ENCODE data around the gene GTF2H2C. TPM values are rescaled to one million over a fixed set of nuclear protein-coding genes. Genes with fewer than 3 reads are reported as not detected.

The GTF2H2C gene
- total and polyA plus RNA-seq, 4 donors, result 8.7 to 38.4 (median 19.5) TPM

GRCh38 chr5:69528609-69529008 is 31.4 kb upstream of the GTF2H2C start:
- Histone ChIP-seq H3K9ac (ENCODE audit: low read depth in 1 of 2, low read length in 2 of 2) (no peak overlapping the region), H3K4me1 (ENCODE audit: control insufficient read depth in 4 of 4, insufficient read depth in 4 of 4, low read length in 3 of 4) (peaks cover 0 to 4% (median 0%) of the 10 kb centered on the region in 4 donors), H3K4me3 (ENCODE audit: low read depth in 1 of 3, low read length in 3 of 3) (no peak overlapping the region), H3K27ac (ENCODE audit: low read depth in 1 of 2, low read length in 2 of 2) (no peak overlapping the region), H3K27me3 (ENCODE audit: control insufficient read depth in 4 of 4, insufficient read depth in 4 of 4, low read length in 3 of 4) (no peaks in the 10 kb centered on the region), H3K9me3 (ENCODE audit: control insufficient read depth in 4 of 4, low read length in 3 of 4) (no peaks in the 10 kb centered on the region), H3K36me3 (ENCODE audit: control insufficient read depth in 4 of 4, insufficient read depth in 3 of 4, low read depth in 1 of 4, low read length in 3 of 4) (peaks cover 3 to 12% (median 6%) of the 10 kb centered on the region in 4 donors)
- no peak for DNase-seq (ENCODE audit: low spot score)
- WGBS, result 96% methylated on average over 4 of the region's 4 CpGs
- TF ChIP-seq FOXA1 (IDR thresholded peaks at IDR 0.05) (no peak), HNF4A (conservative IDR thresholded peaks at IDR 0.05) (no peak), RAD21 (IDR thresholded peaks at IDR 0.05) (no peak), FOXA2 (IDR thresholded peaks at IDR 0.05) (no peak), YY1 (IDR thresholded peaks at IDR 0.05) (no peak), NR2F2 (IDR thresholded peaks at IDR 0.05) (no peak), HNF4G (IDR thresholded peaks at IDR 0.05) (no peak), JUND (IDR thresholded peaks at IDR 0.05) (no peak), REST (IDR thresholded peaks at IDR 0.05) (no peak), MAX (IDR thresholded peaks at IDR 0.05) (no peak), TAF1 (conservative IDR thresholded peaks at IDR 0.05) (no peak), RXRA (IDR thresholded peaks at IDR 0.05) (no peak), EGR1 (IDR thresholded peaks at IDR 0.05; ENCODE audit: low read depth in 2 of 2) (no peak)
- TF ChIP-seq, protein P1, sequence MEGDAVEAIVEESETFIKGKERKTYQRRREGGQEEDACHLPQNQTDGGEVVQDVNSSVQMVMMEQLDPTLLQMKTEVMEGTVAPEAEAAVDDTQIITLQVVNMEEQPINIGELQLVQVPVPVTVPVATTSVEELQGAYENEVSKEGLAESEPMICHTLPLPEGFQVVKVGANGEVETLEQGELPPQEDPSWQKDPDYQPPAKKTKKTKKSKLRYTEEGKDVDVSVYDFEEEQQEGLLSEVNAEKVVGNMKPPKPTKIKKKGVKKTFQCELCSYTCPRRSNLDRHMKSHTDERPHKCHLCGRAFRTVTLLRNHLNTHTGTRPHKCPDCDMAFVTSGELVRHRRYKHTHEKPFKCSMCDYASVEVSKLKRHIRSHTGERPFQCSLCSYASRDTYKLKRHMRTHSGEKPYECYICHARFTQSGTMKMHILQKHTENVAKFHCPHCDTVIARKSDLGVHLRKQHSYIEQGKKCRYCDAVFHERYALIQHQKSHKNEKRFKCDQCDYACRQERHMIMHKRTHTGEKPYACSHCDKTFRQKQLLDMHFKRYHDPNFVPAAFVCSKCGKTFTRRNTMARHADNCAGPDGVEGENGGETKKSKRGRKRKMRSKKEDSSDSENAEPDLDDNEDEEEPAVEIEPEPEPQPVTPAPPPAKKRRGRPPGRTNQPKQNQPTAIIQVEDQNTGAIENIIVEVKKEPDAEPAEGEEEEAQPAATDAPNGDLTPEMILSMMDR (IDR thresholded peaks at IDR 0.05; ENCODE audit: low read depth, low read length, missing input control), result no peak
- TF ChIP-seq, protein P2, sequence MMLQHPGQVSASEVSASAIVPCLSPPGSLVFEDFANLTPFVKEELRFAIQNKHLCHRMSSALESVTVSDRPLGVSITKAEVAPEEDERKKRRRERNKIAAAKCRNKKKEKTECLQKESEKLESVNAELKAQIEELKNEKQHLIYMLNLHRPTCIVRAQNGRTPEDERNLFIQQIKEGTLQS (IDR thresholded peaks at IDR 0.05), result no peak

- H3K27ac ChIP-seq (ENCODE audit: low read depth in 1 of 2, low read length in 2 of 2), result no peak overlapping the region
- DNase-seq (ENCODE audit: low spot score), result no peak
- 76% methylated on average over 7 of the region's 7 CpGs for WGBS
- H3K4me1 ChIP-seq (ENCODE audit: control insufficient read depth in 4 of 4, insufficient read depth in 4 of 4, low read length in 3 of 4), result peaks cover 0 to 4% (median 0%) of the 10 kb centered on the region in 4 donors
- H3K9ac ChIP-seq (ENCODE audit: low read depth in 1 of 2, low read length in 2 of 2), result no peak overlapping the region
- no peaks in the 10 kb centered on the region for H3K9me3 ChIP-seq (ENCODE audit: control insufficient read depth in 4 of 4, low read length in 3 of 4)
- H3K27me3 ChIP-seq (ENCODE audit: control insufficient read depth in 4 of 4, insufficient read depth in 4 of 4, low read length in 3 of 4), result no peaks in the 10 kb centered on the region
- no peak overlapping the region for H3K4me3 ChIP-seq (ENCODE audit: low read depth in 1 of 3, low read length in 3 of 3)
- H3K36me3 ChIP-seq (ENCODE audit: control insufficient read depth in 4 of 4, insufficient read depth in 3 of 4, low read depth in 1 of 4, low read length in 3 of 4), result peaks cover 2 to 9% (median 4%) of the 10 kb centered on the region in 4 donors
- TF ChIP-seq, protein P1 (IDR thresholded peaks at IDR 0.05; ENCODE audit: low read depth, low read length, missing input control), result no peak
- TF ChIP-seq, protein P3, sequence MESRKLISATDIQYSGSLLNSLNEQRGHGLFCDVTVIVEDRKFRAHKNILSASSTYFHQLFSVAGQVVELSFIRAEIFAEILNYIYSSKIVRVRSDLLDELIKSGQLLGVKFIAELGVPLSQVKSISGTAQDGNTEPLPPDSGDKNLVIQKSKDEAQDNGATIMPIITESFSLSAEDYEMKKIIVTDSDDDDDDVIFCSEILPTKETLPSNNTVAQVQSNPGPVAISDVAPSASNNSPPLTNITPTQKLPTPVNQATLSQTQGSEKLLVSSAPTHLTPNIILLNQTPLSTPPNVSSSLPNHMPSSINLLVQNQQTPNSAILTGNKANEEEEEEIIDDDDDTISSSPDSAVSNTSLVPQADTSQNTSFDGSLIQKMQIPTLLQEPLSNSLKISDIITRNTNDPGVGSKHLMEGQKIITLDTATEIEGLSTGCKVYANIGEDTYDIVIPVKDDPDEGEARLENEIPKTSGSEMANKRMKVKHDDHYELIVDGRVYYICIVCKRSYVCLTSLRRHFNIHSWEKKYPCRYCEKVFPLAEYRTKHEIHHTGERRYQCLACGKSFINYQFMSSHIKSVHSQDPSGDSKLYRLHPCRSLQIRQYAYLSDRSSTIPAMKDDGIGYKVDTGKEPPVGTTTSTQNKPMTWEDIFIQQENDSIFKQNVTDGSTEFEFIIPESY (IDR thresholded peaks at IDR 0.05), result no peak
- TF ChIP-seq, protein P2 (IDR thresholded peaks at IDR 0.05), result no peak
- no peak for TF ChIP-seq RAD21 (IDR thresholded peaks at IDR 0.05)
- TF ChIP-seq SP1 (IDR thresholded peaks at IDR 0.05), result no peak
- no peak for TF ChIP-seq JUND (IDR thresholded peaks at IDR 0.05)
- TF ChIP-seq GABPA (IDR thresholded peaks at IDR 0.05 in 1 of 2, conservative IDR thresholded peaks at IDR 0.05 in 1 of 2), result no peak
- no peak for TF ChIP-seq EGR1 (IDR thresholded peaks at IDR 0.05; ENCODE audit: low read depth in 2 of 2)
- no peak for TF ChIP-seq FOXA1 (IDR thresholded peaks at IDR 0.05)
- TF ChIP-seq YY1 (IDR thresholded peaks at IDR 0.05), result no peak
- no peak for TF ChIP-seq HNF4G (IDR thresholded peaks at IDR 0.05)
- no peak for TF ChIP-seq NR2F2 (IDR thresholded peaks at IDR 0.05)
- no peak for TF ChIP-seq MAX (IDR thresholded peaks at IDR 0.05)
- no peak for TF ChIP-seq FOXA2 (IDR thresholded peaks at IDR 0.05)
- TF ChIP-seq HNF4A (conservative IDR thresholded peaks at IDR 0.05), result no peak
These were observed 29.2 kb upstream of the GTF2H2C start for GRCh38 chr5:69530561-69531405.
